Stimulated activated CD8-positive, alpha-beta memory T cell treated with anti-CD3 and anti-CD28 coated beads, Interleukin-4, amount 100 ng/mL, for 24 hours (primary cell): Measurements from ENCODE around the gene ADAMTS2.

Experiments used
- DNase-seq: peaks from one replicate; pipeline ENCODE4 v3.0.0-alpha.2; 2020; ENCODE audit warnings: low read depth

The ADAMTS2 gene

GRCh38 chr5:179176571-179177230 is 168.6 kb downstream of the ADAMTS2 start:
- no peak for DNase-seq

- DNase-seq = no peak
Measured at GRCh38 chr5:179176166-179176565, 169.1 kb downstream of the ADAMTS2 start.

DNA sequence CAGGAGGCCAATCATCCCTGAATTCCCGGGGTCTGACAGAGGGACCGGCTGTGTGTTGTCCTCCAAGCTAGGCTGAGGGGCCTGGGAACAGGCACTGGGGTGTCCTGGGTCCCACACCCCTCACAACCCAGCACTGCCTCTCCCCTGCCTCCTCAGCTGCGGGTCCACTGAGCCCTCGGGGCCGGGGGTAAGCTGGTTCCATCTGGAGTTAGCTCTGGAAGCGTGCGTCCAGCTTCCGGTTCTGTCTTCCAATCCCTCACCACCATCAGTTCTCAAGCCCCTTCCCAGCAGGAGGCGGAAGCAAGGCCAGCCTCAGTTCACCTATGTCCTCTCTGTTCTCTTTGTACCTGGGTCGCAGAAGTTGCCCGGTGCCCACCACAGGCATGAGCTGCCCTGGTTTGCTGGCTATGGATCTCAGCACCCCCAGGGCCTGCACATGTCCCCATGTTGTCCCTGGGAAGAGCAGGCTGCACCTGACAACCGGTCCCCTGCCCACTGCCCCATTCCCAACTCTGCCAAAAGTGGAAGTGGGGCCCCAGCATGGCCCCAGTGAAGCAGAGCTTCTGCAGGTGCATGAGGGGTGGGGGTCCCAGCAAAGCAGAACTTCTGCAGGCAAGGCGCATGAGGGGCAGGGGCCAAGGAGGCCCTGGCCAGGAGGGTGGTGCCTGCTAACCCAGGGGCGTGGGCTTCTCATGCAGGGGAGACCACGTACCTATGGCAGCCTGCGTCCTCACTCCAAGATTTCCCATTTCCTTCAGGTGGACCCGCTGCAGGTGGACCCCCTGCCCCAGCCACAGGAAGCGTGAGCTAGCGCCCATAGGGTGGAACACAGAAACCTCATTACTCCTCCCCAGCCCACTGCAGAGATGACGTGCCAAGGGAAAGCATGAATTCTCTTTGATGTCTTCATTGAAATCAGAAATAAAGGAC is 173.2 kb downstream of the ADAMTS2 start:
- no peak for DNase-seq

GRCh38 chr5:179171251-179171815 is 173.9 kb downstream of the ADAMTS2 start:
- DNase-seq = no peak

DNA sequence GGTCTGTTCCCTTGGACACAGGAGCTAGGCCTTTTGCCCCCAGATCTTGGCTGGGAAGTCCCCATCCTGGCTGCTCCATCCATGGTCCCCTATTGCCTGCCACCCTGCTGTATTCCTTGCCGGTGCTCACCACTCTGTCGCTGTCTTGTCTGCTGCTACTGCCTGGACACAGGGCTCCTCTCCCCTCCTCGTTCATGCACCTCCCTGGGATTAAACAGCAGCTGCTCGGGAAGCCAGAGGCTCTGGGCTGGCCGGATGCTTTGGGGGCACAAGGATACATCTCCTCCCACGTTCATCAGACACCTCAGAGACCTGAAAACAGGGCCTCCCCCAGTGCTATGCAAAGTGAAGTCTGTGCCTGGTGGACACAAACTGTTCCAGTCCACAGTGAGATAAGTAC is 174.7 kb downstream of the ADAMTS2 start:
- no peak for DNase-seq

- no peak for DNase-seq
Measured at GRCh38 chr5:179169836-179170235, 175.4 kb downstream of the ADAMTS2 start.

GRCh38 chr5:179168664-179169063 is 176.6 kb downstream of the ADAMTS2 start:
- no peak for DNase-seq

GRCh38 chr5:179167871-179168451 is 177.3 kb downstream of the ADAMTS2 start:
- no peak for DNase-seq

GRCh38 chr5:179166886-179167841 is 178.1 kb downstream of the ADAMTS2 start:
- DNase-seq = peak; percentile 62

DNA sequence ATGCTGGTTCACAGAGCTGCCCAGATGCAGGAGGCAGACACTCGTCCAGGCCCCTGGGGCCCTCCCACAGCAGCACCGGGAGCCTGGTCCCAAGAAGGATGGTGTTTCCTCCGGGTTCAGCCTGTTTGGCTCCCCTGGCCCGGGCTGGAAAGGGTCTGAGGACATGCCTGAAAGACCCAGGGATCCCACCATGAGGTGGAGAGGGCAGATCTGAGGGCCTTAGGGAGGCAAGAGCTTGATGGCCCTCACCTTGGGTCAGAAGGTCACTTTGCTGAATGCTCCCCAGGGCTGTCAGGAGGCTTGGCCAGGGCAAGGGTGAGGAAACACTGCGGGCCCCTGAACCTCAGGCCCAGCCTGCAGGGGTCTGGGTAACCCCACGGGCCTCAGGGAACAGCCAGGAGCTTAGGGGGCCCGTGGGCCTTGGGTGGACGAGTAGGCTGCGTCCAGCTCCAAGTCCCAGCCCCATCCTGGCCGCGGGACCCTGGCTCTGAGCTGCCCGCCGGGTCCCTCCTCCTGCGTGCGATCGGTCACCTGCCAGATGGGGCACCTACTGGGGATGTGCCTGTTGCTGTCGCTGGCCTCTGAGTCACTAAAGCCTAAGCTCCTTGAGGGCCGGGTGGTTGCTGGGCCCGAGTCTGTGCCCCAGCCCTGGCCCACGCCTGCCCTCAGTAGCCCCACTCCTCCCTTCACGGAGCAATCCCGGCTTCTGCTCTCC is 178.9 kb downstream of the ADAMTS2 start:
- DNase-seq = no peak

DNA sequence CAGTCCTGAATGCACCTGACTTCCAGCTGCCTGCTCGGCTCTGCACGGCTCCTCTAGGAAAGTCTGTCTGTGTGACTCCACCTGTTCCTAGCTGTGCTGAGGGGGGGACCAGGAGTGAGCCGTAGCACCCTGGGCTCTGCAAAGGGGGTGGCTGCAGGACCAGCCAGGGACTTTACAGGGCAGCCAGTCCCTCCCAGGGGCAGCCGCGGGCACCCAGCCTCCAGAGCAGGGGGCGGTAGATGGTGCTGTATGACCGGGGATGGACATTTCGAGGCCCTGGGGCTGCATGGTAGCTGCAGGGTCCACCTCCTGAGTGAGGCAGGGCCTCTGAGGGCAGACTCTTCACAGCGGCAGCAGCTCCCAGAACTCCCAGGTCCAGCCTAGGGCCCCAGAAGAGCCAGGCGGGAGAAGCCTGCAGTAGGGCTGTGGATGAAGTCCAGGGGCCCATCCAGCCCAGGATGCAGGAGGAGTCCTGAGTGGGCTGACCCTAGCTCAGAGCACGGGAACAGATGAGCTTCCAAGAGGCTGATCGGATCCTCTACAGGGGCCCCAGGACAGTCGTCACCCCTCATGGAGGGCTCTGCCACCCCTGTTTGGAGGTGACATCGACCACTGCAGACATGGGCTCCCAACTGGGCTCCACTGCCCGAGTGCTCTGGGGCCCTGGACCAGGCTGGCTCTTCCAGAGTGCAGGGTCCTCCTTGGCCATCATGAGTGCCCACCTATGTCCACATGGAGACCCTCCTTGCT is 179.7 kb downstream of the ADAMTS2 start:
- DNase-seq = no peak

- DNase-seq = no peak
Measured at GRCh38 chr5:179164331-179165311, 180.6 kb downstream of the ADAMTS2 start.

DNA sequence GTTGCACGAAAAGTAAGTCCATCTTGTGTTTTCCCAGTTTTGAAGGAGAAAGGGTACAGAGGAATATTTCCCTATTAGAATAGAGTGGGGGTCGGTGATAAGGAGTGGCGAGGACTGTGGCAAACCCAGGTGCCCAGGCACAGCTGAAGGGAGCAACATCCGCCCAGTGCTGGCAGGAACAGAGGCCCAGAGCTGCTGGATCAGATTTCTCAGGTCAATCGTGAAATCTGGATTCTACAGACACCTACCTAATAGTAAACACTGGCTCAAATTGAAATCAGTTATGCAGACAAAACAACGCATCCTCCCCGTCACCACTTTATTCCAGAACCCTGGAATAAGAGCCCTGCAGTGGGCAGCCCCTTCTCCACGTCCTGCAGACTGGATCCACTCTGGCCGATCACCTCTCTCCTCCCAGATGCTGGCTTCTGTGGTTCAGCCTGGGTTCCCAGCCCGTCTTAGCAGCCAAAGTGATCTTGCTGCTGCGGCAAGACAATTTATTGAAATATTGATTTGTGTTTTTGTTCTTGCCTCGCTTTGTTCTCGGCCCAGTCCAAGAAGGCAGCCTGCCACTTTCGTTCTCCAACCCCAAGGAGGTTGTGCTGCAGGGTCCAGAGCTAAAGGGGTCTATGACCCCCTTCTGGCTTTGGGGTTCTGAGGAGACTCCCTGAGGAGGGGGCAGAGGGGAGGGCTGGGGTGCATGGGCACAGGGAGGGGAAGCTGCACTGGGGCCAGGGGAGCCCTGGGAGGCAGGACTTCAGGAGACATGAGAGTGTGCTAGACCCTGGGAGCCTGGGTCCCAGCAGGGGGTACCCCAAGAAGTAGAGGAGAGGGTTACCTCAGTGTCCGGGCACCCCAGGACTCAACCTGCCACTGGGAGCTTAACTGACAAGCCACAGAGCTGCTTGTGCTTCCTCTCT is 181.8 kb downstream of the ADAMTS2 start:
- no peak for DNase-seq

DNA sequence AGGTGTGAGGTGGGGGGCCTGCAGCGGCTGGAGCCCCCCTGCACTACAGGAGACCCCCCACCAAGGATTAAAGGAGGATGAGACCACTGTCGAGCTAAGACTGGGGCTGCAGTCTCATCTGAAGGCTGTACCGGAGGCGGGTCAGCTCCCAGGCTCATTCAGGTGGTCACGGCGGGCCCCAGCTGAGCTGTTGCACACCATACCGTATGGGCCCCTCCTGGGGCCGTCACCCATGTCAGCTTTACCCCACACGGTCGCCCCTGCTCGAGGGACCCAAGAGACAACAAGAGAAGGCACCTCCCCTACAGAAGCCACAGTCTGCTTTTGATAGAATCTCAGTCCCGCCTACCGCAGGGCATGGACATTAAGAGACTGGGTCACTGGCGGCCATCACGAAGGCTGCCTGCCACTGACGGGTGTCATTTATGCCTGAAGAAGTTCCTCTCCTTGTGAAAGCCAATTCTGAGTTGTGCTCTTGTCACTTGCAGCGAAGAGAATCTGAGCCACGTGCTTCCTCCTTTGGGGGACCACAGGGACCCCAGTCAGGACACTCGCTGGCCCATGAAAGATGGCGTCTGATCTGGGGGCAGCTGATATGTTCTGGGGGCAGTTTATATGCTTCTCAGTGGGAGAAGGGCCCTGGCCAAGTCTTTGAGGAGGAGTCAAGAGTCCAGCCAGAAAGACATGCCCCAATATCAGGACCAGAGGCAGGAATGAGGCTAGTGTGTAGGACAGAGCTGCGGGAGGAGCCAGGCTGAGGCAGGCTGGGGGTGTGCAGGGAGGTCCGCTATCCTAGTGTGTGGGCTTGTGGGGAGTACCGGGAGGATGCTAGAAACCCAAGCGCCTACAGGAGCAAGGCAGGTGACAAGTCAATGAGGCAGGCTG is 182.7 kb downstream of the ADAMTS2 start:
- DNase-seq = no peak

DNA sequence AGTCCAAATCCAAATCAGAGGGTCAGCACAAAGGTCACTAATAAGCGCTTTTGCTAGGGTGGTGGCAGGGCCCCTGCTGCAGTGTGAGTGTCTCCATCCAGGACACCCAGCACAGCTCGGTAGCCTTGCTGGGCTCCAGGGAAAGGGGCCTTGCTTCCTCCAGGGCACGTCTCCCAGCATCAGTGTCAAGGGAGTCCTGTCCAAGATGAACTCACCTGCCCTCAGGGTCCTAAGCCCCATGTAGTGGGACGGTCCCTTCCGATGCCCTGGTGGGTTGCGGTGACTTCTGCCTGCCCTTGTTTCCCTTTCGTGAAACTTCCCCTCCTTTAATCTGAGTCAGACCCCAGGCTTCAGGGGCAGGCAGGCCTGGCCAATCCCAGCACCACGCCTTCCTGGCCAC is 183.4 kb downstream of the ADAMTS2 start:
- DNase-seq = no peak

GRCh38 chr5:179160584-179160983 is 184.7 kb downstream of the ADAMTS2 start:
- no peak for DNase-seq

GRCh38 chr5:179158556-179158955 is 186.7 kb downstream of the ADAMTS2 start:
- no peak for DNase-seq
